Measurements from ENCODE around the gene PLXNB2. TPM values are rescaled to one million over a fixed set of nuclear protein-coding genes. Genes with fewer than 3 reads are reported as not detected.
A peak's percentile ranks its signal among the peaks of the same experiment; 100 is the strongest.

PLXNB2 gene
- total and polyA plus RNA-seq, 4 donors, result 123 to 310 (median 173) TPM

- H3K9ac ChIP-seq (ENCODE audit: insufficient read depth in 1 of 2, low read length in 2 of 2), result peak overlapping the region in 1 of 2 donors; percentile 42
- H3K4me1 ChIP-seq (ENCODE audit: control insufficient read depth in 5 of 5, insufficient read depth in 5 of 5, low read length in 5 of 5), result peaks cover 11 to 71% (median 43%) of the 10 kb centered on the region in 5 donors
- peaks cover 0 to 17% (median 3%) of the 10 kb centered on the region in 4 donors for H3K36me3 ChIP-seq (ENCODE audit: control insufficient read depth in 4 of 4, insufficient read depth in 4 of 4, low read length in 4 of 4)
- H3K4me3 ChIP-seq, result no peak overlapping the region
- TF ChIP-seq, protein P1, sequence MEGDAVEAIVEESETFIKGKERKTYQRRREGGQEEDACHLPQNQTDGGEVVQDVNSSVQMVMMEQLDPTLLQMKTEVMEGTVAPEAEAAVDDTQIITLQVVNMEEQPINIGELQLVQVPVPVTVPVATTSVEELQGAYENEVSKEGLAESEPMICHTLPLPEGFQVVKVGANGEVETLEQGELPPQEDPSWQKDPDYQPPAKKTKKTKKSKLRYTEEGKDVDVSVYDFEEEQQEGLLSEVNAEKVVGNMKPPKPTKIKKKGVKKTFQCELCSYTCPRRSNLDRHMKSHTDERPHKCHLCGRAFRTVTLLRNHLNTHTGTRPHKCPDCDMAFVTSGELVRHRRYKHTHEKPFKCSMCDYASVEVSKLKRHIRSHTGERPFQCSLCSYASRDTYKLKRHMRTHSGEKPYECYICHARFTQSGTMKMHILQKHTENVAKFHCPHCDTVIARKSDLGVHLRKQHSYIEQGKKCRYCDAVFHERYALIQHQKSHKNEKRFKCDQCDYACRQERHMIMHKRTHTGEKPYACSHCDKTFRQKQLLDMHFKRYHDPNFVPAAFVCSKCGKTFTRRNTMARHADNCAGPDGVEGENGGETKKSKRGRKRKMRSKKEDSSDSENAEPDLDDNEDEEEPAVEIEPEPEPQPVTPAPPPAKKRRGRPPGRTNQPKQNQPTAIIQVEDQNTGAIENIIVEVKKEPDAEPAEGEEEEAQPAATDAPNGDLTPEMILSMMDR (IDR thresholded peaks at IDR 0.05; ENCODE audit: control extremely low read depth, extremely low read depth), result no peak
- WGBS, 2 donors, result 27 to 49% methylated on average over 8 to 9 of the region's 9 CpGs
- DNase-seq (no peak), ATAC-seq (ENCODE audit: insufficient read depth, low FRiP score) (no peak)
- peak overlapping the region; percentile 35 to 84 for H3K27ac ChIP-seq (ENCODE audit: low read depth in 1 of 2, low read length in 1 of 2)
- no peaks in the 10 kb centered on the region for H3K9me3 ChIP-seq (ENCODE audit: control insufficient read depth in 4 of 4, insufficient read depth in 3 of 4, low read length in 3 of 4)
- no peaks in the 10 kb centered on the region for H3K27me3 ChIP-seq (ENCODE audit: control insufficient read depth in 3 of 3, insufficient read depth in 3 of 3, low read length in 2 of 3)
These were observed 5.4 kb downstream of the PLXNB2 start for GRCh38 chr22:50302041-50302541.

DNA sequence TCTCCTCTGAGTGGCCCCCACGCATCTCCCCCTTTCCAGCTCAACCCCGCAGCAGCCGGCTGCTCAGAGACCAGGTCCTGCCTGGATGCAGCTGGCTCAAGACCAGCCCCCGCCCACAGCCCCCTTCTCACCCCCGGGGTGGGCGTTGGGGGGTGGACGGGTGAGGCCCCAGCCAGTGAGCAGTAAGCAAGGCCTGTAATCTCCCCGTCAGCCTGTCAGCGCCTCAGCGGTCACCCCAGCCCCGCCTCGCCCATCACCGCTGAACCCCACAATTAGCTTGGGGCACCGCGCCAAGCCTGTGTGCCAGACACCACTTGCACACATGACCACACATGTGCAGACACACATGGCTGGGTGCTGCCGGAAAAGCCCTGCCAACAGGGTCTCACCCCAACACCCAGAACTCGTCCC lies 5.9 kb downstream of the PLXNB2 start:
- Histone ChIP-seq H3K4me1 (ENCODE audit: control insufficient read depth in 5 of 5, insufficient read depth in 5 of 5, low read length in 5 of 5) (peaks cover 11 to 74% (median 43%) of the 10 kb centered on the region in 5 donors), H3K9me3 (ENCODE audit: control insufficient read depth in 4 of 4, insufficient read depth in 3 of 4, low read length in 3 of 4) (no peaks in the 10 kb centered on the region), H3K27ac (ENCODE audit: low read depth in 1 of 2, low read length in 1 of 2) (peak overlapping the region; percentile 10 to 84), H3K4me3 (no peak overlapping the region), H3K27me3 (ENCODE audit: control insufficient read depth in 3 of 3, insufficient read depth in 3 of 3, low read length in 2 of 3) (no peaks in the 10 kb centered on the region), H3K36me3 (ENCODE audit: control insufficient read depth in 4 of 4, insufficient read depth in 4 of 4, low read length in 4 of 4) (peaks cover 0 to 17% (median 3%) of the 10 kb centered on the region in 4 donors), H3K9ac (ENCODE audit: insufficient read depth in 1 of 2, low read length in 2 of 2) (no peak overlapping the region)
- DNase-seq, result peak; percentile 77 to 84 (median 79)
- TF ChIP-seq, protein P1 (IDR thresholded peaks at IDR 0.05; ENCODE audit: control extremely low read depth, extremely low read depth), result no peak
- no peak for ATAC-seq (ENCODE audit: insufficient read depth, low FRiP score)
- WGBS, 2 donors, result 50 to 65% methylated on average over 15 to 17 of the region's 17 CpGs

- DNase-seq, result no peak
- Histone ChIP-seq H3K27ac (ENCODE audit: low read depth in 1 of 2, low read length in 1 of 2) (peak overlapping the region in 1 of 2 donors; percentile 84), H3K36me3 (ENCODE audit: control insufficient read depth in 4 of 4, insufficient read depth in 4 of 4, low read length in 4 of 4) (peaks cover 0 to 17% (median 3%) of the 10 kb centered on the region in 4 donors), H3K9ac (ENCODE audit: insufficient read depth in 1 of 2, low read length in 2 of 2) (no peak overlapping the region), H3K9me3 (ENCODE audit: control insufficient read depth in 4 of 4, insufficient read depth in 3 of 4, low read length in 3 of 4) (no peaks in the 10 kb centered on the region), H3K4me3 (no peak overlapping the region), H3K27me3 (ENCODE audit: control insufficient read depth in 3 of 3, insufficient read depth in 3 of 3, low read length in 2 of 3) (no peaks in the 10 kb centered on the region), H3K4me1 (ENCODE audit: control insufficient read depth in 5 of 5, insufficient read depth in 5 of 5, low read length in 5 of 5) (peaks cover 11 to 74% (median 43%) of the 10 kb centered on the region in 5 donors)
- ATAC-seq (ENCODE audit: insufficient read depth, low FRiP score), result no peak
- TF ChIP-seq, protein P1 (IDR thresholded peaks at IDR 0.05; ENCODE audit: control extremely low read depth, extremely low read depth), result no peak
- 81 to 91% methylated on average over 14 of the region's 14 CpGs for WGBS, 2 donors
These were observed 6.7 kb downstream of the PLXNB2 start for GRCh38 chr22:50300620-50301257.
